GM23338 (cell line): ENCODE measurements around the gene PPIP5K1. TPM values are rescaled to one million over a fixed set of nuclear protein-coding genes. Genes with fewer than 3 reads are reported as not detected.

Experiments used
- CTCF ChIP-seq, 2 experiments: fragments of 200-600 bp in 1 of 2; sonication (generic) in 1 of 2; conservative IDR thresholded peaks; 2 replicates each; pipeline versions ENCODE4 v1.5.1 to v1.6.1; 2016 to 2017; ENCODE audit warnings: antibody characterized with exemption in 2 of 2, low read depth in 2 of 2, mild to moderate bottlenecking in 2 of 2, moderate library complexity in 1 of 2
- ETS1 ChIP-seq: IDR thresholded peaks from 2 replicates; pipeline ENCODE4 v1.6.1; 2016; ENCODE audit warnings: antibody characterized with exemption
- EZH2phosphoT487 ChIP-seq: fragments of 200-600 bp; sonication (generic); IDR thresholded peaks from one replicate; pipeline ENCODE4 v1.8.1; 2018; ENCODE audit warnings: antibody characterized with exemption; ENCODE audit not compliant: unreplicated experiment
- JUNB ChIP-seq: IDR thresholded peaks from one replicate; pipeline ENCODE4 v1.6.1; 2016; ENCODE audit warnings: antibody characterized with exemption; ENCODE audit not compliant: unreplicated experiment
- ZNF462 ChIP-seq: fragments of 250-450 bp; sonication (Bioruptor Pico); IDR thresholded peaks from 2 replicates; pipeline ENCODE4 v1.5.0; 2020; ENCODE audit warnings: mild to moderate bottlenecking, moderate library complexity
- polyA plus RNA-seq: library from polyadenylated mRNA; unstranded; fragments of >200 nt; fragmentation: Nextera tagmentation; extraction: Ambion mirVana; gene quantifications from 2 replicates; pipeline ENCODE4 v1.2.1, GENCODE V29; 2016
- total RNA-seq: library from RNA; depleted of rRNA; stranded (reverse); fragments of >200 nt; shearing (Covaris generic); gene quantifications from 2 replicates; pipeline ENCODE4 v1.2.3, GENCODE V29; 2014

PPIP5K1 gene
- total and polyA plus RNA-seq, 2 experiments from 2014 or later = 5.8 to 23.5 TPM

GRCh38 chr15:43517354-43518196 is 72.4 kb downstream of the PPIP5K1 start, which contains the start of gene MAP1A (continued):
- no peak for TF ChIP-seq ZNF462
- TF ChIP-seq JUNB = no peak
- TF ChIP-seq CTCF (conservative IDR thresholded peaks at IDR 0.05; ENCODE audit: low read depth in 2 of 2) = no peak
- no peak for TF ChIP-seq EZH2phosphoT487
- no peak for TF ChIP-seq ETS1
